Calu3 (cell line): ENCODE data around the gene TENT4B. TPM values are rescaled to one million over a fixed set of nuclear protein-coding genes. Genes with fewer than 3 reads are reported as not detected.
"Not testable (repeated sequence)": the region's sequence is repeated elsewhere in the genome, so short reads cannot be mapped to it uniquely, and the experiment has no call there.

Experiments
- BruUV-seq: library from RNA; stranded (reverse); fragments of 400-500 nt; replicated peaks from 2 replicates; lab custom pipeline; 2021; lab: Mats Ljungman, UMichigan
- CTCF ChIA-PET: fragments of 300-600 bp; sonication (Branson Sonifier 250); formaldehyde crosslinking; loops from one replicate; lab custom pipeline; 2022; ENCODE audit warnings: antibody characterized with exemption; lab: Charles Lee
- DNase-seq: peaks from one replicate; pipeline ENCODE4 v3.0.0; 2022
- H3K27ac Mint-ChIP-seq: one replicate; pipeline ENCODE4 v1.8.0; 2022; ENCODE audit warnings: mixed read lengths; ENCODE audit not compliant: unreplicated experiment
- H3K27me3 Mint-ChIP-seq: one replicate; pipeline ENCODE4 v1.8.0; 2022; ENCODE audit warnings: mixed read lengths; ENCODE audit not compliant: unreplicated experiment
- H3K36me3 Mint-ChIP-seq: one replicate; pipeline ENCODE4 v1.8.0; 2022; ENCODE audit warnings: mild to moderate bottlenecking, moderate library complexity, mixed read lengths; ENCODE audit not compliant: insufficient read depth, unreplicated experiment
- H3K4me1 Mint-ChIP-seq: one replicate; pipeline ENCODE4 v1.8.0; 2022; ENCODE audit warnings: mild to moderate bottlenecking, low read depth, mixed read lengths; ENCODE audit not compliant: unreplicated experiment
- H3K4me3 Mint-ChIP-seq: one replicate; pipeline ENCODE4 v1.8.0; 2022; ENCODE audit warnings: mild to moderate bottlenecking, low read depth, moderate library complexity, mixed read lengths; ENCODE audit not compliant: unreplicated experiment
- H3K9me3 Mint-ChIP-seq: one replicate; pipeline ENCODE4 v1.8.0; 2022; ENCODE audit warnings: low read depth, mixed read lengths; ENCODE audit not compliant: unreplicated experiment
- CTCF ChIP-seq: fragments of 200-600 bp; IDR thresholded peaks from one replicate; pipeline ENCODE4 v1.8.0; 2022; ENCODE audit warnings: antibody characterized with exemption; ENCODE audit not compliant: unreplicated experiment
- intact Hi-C: fragments of 100-400 bp; cut with micrococcal nuclease; formaldehyde crosslinking; loops from one replicate; pipeline ENCODE4 v1.10.0; 2022; ENCODE audit not compliant: unreplicated experiment
- total RNA-seq: library from RNA; stranded (reverse); gene quantifications from 2 replicates; pipeline ENCODE4 v1.2.3, GENCODE V29; 2022

Gene TENT4B
- total RNA-seq, 1 experiment from 2014 or later: 21.7 TPM

GRCh38 chr16:50235581-50235980 is 82.5 kb downstream of the TENT4B start:
- peak; percentile 39 for DNase-seq
- Mint-ChIP-seq H3K27me3 (no peaks in the 10 kb centered on the region), H3K4me1 (peaks cover 28% of the 10 kb centered on the region), H3K36me3 (peaks cover 7% of the 10 kb centered on the region), H3K4me3 (no peak overlapping the region), H3K9me3 (peaks cover 4% of the 10 kb centered on the region), H3K27ac (no peak overlapping the region)
- intact Hi-C loops: no loop called here
- CTCF ChIA-PET: interaction anchor here (1.1 to 1.3 kb wide), 3 partner anchors 12 to 211 kb away, joined by 3 read pairs; partner anchors contain the start of gene CNEP1R1
- BruUV-seq: no TSS peak
- no peak for TF ChIP-seq CTCF

GRCh38 chr16:50238314-50238713 is 85.2 kb downstream of the TENT4B start:
- CTCF ChIA-PET: no interaction called here
- H3K27me3 Mint-ChIP-seq: no peaks in the 10 kb centered on the region
- no peak overlapping the region for H3K4me3 Mint-ChIP-seq
- no peak for DNase-seq
- H3K27ac Mint-ChIP-seq: no peak overlapping the region
- intact Hi-C loops: no loop called here
- H3K36me3 Mint-ChIP-seq: peaks cover 6% of the 10 kb centered on the region
- BruUV-seq: no TSS peak
- H3K9me3 Mint-ChIP-seq: peaks cover 4% of the 10 kb centered on the region
- peaks cover 28% of the 10 kb centered on the region for H3K4me1 Mint-ChIP-seq
- TF ChIP-seq CTCF: no peak

DNA sequence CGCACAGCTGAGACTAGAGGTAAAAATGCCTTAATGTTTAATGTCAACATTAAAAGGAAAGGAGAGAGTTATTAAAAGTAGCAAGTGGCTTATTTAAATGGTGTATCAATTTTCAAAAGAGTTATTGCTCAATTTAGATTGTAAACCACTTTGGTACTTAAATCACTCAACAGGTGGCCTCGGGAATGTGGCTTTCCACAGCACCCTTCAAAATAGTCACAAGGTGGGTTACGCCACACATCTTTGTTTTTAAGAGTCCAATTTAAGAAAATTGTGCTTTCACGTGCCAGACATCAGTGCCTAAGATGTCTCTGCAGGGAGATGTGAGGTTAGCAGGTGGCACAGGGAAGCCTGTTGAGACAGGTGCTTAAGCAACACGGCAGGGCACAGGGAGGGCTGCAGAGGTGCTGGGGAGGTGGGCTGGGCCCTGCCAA is 85.8 kb downstream of the TENT4B start:
- intact Hi-C loops: no loop called here
- H3K27me3 Mint-ChIP-seq: no peaks in the 10 kb centered on the region

GRCh38 chr16:50243024-50243423 is 89.9 kb downstream of the TENT4B start:
- Mint-ChIP-seq H3K36me3 (peaks cover 26% of the 10 kb centered on the region), H3K4me1 (peaks cover 24% of the 10 kb centered on the region)
- H3K27ac Mint-ChIP-seq: not testable (repeated sequence)

More for the DNA sequence above, 85.8 kb downstream of the TENT4B start:
- no peak overlapping the region for H3K27ac Mint-ChIP-seq
- no peak overlapping the region for H3K4me3 Mint-ChIP-seq
- H3K9me3 Mint-ChIP-seq: peaks cover 4% of the 10 kb centered on the region
- CTCF ChIA-PET: no interaction called here
- TF ChIP-seq CTCF: no peak
- no peak for DNase-seq
- no TSS peak for BruUV-seq
- peaks cover 6% of the 10 kb centered on the region for H3K36me3 Mint-ChIP-seq
- H3K4me1 Mint-ChIP-seq: peaks cover 23% of the 10 kb centered on the region

GRCh38 chr16:50244140-50244503 is 91.0 kb downstream of the TENT4B start:
- CTCF ChIA-PET: no interaction called here
- Mint-ChIP-seq H3K27ac (no peak overlapping the region), H3K4me1 (peaks cover 31% of the 10 kb centered on the region), H3K9me3 (no peaks in the 10 kb centered on the region), H3K27me3 (no peaks in the 10 kb centered on the region), H3K4me3 (no peak overlapping the region), H3K36me3 (peaks cover 26% of the 10 kb centered on the region)
- no peak for DNase-seq
- intact Hi-C loops: no loop called here
- BruUV-seq: no TSS peak
- no peak for TF ChIP-seq CTCF

More at GRCh38 chr16:50243024-50243423, 89.9 kb downstream of the TENT4B start:
- BruUV-seq, DNase-seq, H3K4me3 Mint-ChIP-seq, H3K27me3 Mint-ChIP-seq, CTCF ChIA-PET, intact Hi-C loops, H3K9me3 Mint-ChIP-seq: not testable (repeated sequence)
